ENCODE data around the gene ZYG11B. TPM values are rescaled to one million over a fixed set of nuclear protein-coding genes. Genes with fewer than 3 reads are reported as not detected.
"Not testable (repeated sequence)": the region's sequence is repeated elsewhere in the genome, so short reads cannot be mapped to it uniquely, and the experiment has no call there.

The ZYG11B gene
- total RNA-seq, 1 experiment from 2014 or later = 18.3 TPM

DNA sequence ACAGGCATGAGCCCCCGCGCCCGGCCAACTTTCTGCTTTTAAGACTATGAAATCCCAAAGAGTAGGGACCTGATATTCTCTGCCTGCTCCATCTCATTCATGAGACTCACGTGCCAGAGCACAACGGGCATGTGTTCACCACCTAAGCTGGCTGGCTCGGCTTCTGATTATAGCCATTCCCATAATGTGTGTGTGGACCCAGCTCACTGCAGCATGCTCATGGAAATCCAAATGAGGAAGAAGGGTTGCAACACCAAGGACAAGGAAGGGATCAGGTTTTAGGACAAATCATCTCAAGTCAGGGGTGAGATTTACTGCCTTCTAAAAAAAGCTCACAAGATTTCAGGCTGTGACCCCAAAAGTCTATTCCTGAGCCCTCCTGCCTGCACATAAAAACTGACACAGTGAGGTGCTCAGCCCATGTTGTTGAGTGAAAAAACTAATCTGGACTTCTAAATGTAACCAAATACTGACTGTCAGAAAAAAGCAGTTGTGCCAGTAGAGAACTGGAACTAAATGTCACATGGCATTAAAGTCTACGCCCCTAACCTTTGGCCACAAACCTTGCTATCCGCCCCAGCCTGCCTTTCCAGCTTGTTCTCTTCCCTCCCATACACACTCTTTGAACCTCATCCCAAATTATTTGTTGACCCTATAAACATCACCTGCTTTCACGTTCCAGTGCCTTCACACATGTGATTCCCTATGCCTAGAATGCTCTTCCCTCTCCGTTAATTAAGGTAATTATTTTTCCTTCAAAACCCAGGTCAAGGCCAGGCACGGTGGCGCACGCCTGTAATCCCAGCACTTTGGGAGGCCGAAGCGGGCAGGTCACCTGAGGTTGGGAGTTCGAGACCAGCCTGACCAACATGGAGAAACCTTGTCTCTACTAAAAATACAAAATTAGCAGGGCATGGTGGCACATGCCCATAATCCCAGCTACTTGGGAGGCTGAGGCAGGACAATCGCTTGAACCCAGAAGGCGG lies 19.0 kb upstream of the ZYG11B start:
- no peak for DNase-seq (ENCODE audit: low read depth)

GRCh38 chr1:52707927-52708655 lies 18.2 kb upstream of the ZYG11B start:
- DNase-seq (ENCODE audit: low read depth) = peak; percentile 58

- DNase-seq (ENCODE audit: low read depth) = no peak
Measured at GRCh38 chr1:52709016-52709415, 17.2 kb upstream of the ZYG11B start.

GRCh38 chr1:52713590-52713989 lies 12.7 kb upstream of the ZYG11B start:
- DNase-seq (ENCODE audit: low read depth) = no peak

GRCh38 chr1:52715296-52715695 lies 11.0 kb upstream of the ZYG11B start:
- not testable (repeated sequence) for DNase-seq (ENCODE audit: low read depth)

GRCh38 chr1:52723260-52723659 lies 3.0 kb upstream of the ZYG11B start:
- DNase-seq (ENCODE audit: low read depth) = no peak

DNA sequence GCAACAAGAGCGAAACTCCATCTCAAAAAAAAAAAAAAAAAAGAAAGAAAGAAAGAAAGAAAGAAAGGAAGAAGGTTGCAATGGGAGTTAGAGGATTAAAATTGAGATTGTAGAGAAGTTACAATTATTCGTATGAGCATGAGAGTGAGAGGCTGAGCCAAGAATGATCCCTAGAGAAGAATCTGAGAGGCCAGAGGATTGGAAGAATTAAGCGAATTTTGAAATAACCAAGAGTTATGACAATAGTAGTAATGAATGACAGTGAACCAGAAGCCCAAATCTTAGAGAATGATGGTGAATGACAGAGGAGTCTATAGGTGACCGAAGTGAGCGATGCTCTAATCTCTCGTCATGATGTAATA lies 369 bp upstream of the ZYG11B start:
- DNase-seq (ENCODE audit: low read depth) = no peak

- DNase-seq (ENCODE audit: low read depth) = no peak
Measured at GRCh38 chr1:52727114-52727586, 897 bp downstream of the ZYG11B start.

DNA sequence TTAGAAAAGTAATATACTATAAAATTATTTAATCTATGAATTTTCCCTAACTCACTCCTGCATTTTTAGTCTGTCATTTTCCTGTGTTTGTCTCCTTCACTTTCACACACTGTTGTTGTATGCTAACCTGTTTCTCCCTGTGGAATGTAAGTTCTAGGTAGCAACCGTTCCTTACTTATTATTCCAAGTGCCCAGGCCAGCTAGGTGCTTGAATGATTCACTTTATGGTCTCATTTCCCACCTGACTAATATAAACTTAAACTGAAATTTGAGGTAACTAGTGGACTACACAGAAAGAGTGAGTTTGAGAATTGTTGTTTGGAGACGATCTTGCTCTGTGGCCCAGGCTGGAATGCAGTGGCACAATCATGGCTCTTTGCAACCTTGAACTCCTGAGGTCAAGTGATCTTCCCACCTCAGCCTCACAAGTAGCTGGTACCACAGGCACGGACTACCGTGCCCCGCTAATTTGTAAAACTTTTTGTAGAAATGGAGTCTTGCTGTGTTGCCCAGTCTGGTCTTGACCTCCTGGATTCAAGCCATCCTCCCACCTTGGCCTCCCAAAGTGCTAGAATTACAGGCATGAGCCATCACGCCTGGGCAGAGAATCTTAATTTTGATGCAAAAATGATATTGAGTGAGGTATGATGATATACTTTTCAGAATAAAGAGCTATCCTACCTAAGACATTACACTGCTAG lies 1.9 kb downstream of the ZYG11B start:
- no peak for DNase-seq (ENCODE audit: low read depth)

GRCh38 chr1:52733368-52733767 lies 7.1 kb downstream of the ZYG11B start:
- no peak for DNase-seq (ENCODE audit: low read depth)

GRCh38 chr1:52735371-52735770 lies 9.1 kb downstream of the ZYG11B start:
- not testable (repeated sequence) for DNase-seq (ENCODE audit: low read depth)

GRCh38 chr1:52738148-52738547 lies 11.9 kb downstream of the ZYG11B start:
- DNase-seq (ENCODE audit: low read depth) = no peak

GRCh38 chr1:52738893-52739292 lies 12.6 kb downstream of the ZYG11B start:
- DNase-seq (ENCODE audit: low read depth) = no peak

DNA sequence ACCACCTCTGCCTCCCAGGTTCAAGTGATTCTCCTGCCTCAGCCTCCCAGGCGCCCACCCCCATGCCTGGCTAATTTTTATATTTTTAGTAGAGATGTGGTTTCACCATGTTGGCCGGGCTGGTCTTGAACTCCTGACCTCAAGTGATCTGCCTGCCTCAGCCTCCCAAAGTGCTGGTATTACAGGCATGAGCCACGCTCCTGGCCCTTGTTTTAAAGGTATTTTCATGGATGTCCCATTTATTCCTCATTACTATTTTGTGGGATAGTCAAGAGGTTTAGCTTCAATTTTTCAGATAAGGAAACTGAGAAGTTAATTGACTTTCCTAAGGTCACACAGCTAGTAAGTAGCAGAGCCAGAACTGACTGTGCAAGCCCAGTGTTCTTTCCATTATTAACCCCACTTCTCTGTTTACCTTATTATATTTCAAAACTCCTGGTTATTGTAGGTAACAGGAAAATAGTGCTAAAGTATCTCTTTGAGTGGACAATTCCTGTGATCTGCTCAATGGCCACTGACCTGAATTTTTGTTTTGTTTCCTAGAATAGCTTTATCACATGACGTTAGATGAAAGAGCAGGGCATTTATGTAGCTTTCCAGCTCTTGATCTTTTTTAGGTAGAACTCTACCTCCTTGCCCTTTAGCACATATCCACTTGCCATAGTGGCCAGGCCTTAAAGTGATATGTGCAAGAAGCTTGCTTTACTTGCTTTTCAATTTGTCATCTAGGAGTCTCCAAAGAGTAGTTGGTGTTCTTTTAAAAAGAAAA lies 13.6 kb downstream of the ZYG11B start:
- DNase-seq (ENCODE audit: low read depth) = no peak

GRCh38 chr1:52741259-52741658 lies 15.0 kb downstream of the ZYG11B start:
- DNase-seq (ENCODE audit: low read depth) = no peak

- no peak for DNase-seq (ENCODE audit: low read depth)
Measured at GRCh38 chr1:52746189-52746588, 19.9 kb downstream of the ZYG11B start.

DNA sequence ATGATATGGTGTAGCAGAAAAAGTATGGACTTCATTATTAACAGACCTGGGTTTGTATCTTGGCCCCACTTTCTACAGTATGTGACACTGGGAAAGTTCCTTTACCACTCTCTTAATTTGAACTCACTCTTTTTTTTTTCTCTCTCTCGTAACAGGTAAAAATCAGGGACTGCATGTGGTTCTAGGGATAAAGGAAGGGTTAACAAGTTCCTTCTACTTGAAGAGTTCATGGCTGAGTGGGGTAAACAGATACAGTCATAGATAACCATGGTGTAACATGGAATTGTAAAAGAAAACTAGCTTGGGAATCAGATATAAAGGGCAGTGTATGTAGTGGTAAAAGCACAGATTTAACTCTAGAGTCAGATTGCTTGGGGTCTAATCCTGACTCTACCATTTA lies 21.2 kb downstream of the ZYG11B start:
- no peak for DNase-seq (ENCODE audit: low read depth)

DNA sequence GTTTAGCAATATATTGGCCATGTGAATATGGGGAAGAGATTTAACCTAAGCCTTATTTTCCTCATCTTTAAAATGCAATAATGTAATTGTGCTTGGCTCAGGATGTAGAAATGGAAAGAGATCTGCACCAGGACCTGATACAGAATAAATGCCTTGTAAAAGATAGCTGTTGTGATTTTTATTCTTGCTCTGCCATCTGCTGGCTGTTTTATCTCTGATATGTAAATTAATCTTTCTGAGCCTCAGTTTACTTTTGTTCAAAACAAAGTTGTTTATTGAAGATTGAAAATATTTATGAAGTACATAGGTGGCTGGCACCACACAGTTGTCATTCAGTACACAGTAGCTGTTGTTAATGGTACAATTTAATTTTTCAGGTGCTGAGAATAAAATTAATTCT lies 21.9 kb downstream of the ZYG11B start:
- no peak for DNase-seq (ENCODE audit: low read depth)

GRCh38 chr1:52749496-52749895 lies 23.2 kb downstream of the ZYG11B start:
- not testable (repeated sequence) for DNase-seq (ENCODE audit: low read depth)

- not testable (repeated sequence) for DNase-seq (ENCODE audit: low read depth)
Measured at GRCh38 chr1:52750139-52750538, 23.9 kb downstream of the ZYG11B start.
